GM12878 (cell line): ENCODE data around the gene COASY. TPM values are rescaled to one million over a fixed set of nuclear protein-coding genes. Genes with fewer than 3 reads are reported as not detected.

Experiments used
- ATAC-seq: fragments of 200-7000 bp; cut with Tn5 transposase; 3 replicates; pipeline ENCODE4 v1.9.1; 2020; ENCODE audit warnings: mild to moderate bottlenecking, moderate library complexity
- BruUV-seq: library from RNA; stranded (reverse); fragments of 400-500 nt; replicated peaks from 2 replicates; lab custom pipeline; 2021; lab: Mats Ljungman, UMichigan
- CTCF ChIA-PET: fragments of 300-600 bp; sonication (Branson Sonifier 250); formaldehyde crosslinking; extraction: SDS; loops from one replicate; lab custom pipeline; 2021; ENCODE audit warnings: inconsistent platforms; lab: Yijun Ruan, JAX
- POLR2A ChIA-PET: fragments of 350-600 bp; formaldehyde crosslinking; extraction: SDS; loops from one replicate; lab custom pipeline; 2021; ENCODE audit warnings: inconsistent platforms; lab: Charles Lee
- RAD21 ChIA-PET: fragments of 300-600 bp; sonication (Branson Sonifier 250); formaldehyde crosslinking; loops from one replicate; lab custom pipeline; 2023; ENCODE audit warnings: antibody characterized with exemption; ENCODE audit not compliant: unreplicated experiment; lab: Charles Lee
- SMC1A ChIA-PET: fragments of 300-600 bp; sonication (Branson Sonifier 250); formaldehyde crosslinking; loops from one replicate; lab custom pipeline; 2023; ENCODE audit not compliant: unreplicated experiment, uncharacterized antibody; lab: Charles Lee
- DNase-seq: peaks from one replicate; pipeline ENCODE4 v3.0.0-alpha.2; 2011; ENCODE audit warnings: low read depth, low spot score
- FAIRE-seq: peaks from 3 replicates; lab custom pipeline; 2011; peaks lifted over from hg19 to GRCh38; lab: Jason Lieb, UNC
- H2AFZ ChIP-seq: 2 replicates; pipeline ENCODE4 v1.6.0; 2011; ENCODE audit warnings: low read depth, low read length, control low read depth; ENCODE audit not compliant: control insufficient read depth
- H3K27ac ChIP-seq: 2 replicates; pipeline ENCODE4 v1.5.1; 2011; ENCODE audit warnings: control low read depth; ENCODE audit not compliant: control insufficient read depth, insufficient read depth
- H3K27me3 ChIP-seq, 2 experiments: replicated peaks in 1 of 2; 2 replicates each; pipeline versions ENCODE4 v1.6.0 to v1.6.1; 2011; ENCODE audit warnings: low read length in 1 of 2; ENCODE audit not compliant: control insufficient read depth in 2 of 2, insufficient read depth in 2 of 2
- H3K36me3 ChIP-seq, 2 experiments: 2 replicates each; pipeline ENCODE4 v1.5.1; 2011; ENCODE audit warnings: low read length in 1 of 2; ENCODE audit not compliant: control insufficient read depth in 2 of 2, insufficient read depth in 2 of 2
- H3K4me1 ChIP-seq: 2 replicates; pipeline ENCODE4 v1.6.1; 2011; ENCODE audit warnings: mild to moderate bottlenecking, low read length, moderate library complexity, mixed read lengths; ENCODE audit not compliant: control insufficient read depth, insufficient read depth
- H3K4me2 ChIP-seq: 2 replicates; pipeline ENCODE4 v1.6.0; 2011; ENCODE audit warnings: control low read depth; ENCODE audit not compliant: control insufficient read depth, insufficient read depth
- H3K4me3 ChIP-seq: fragments of 200-600 bp; sonication (generic); 2 replicates; pipeline ENCODE4 v1.5.1; 2016
- H3K79me2 ChIP-seq: 2 replicates; pipeline ENCODE4 v1.6.0; 2011; ENCODE audit warnings: low read length; ENCODE audit not compliant: control insufficient read depth, insufficient read depth
- H3K9ac ChIP-seq: 2 replicates; pipeline ENCODE4 v1.8.0; 2011; ENCODE audit warnings: low read length, control low read depth, mixed read lengths; ENCODE audit not compliant: control insufficient read depth, insufficient read depth
- H3K9me3 ChIP-seq: replicated peaks from 3 replicates; pipeline ENCODE4 v1.5.1; 2011; ENCODE audit warnings: mild to moderate bottlenecking, low read length; ENCODE audit not compliant: control insufficient read depth, insufficient read depth
- H4K20me1 ChIP-seq: 2 replicates; pipeline ENCODE4 v1.6.0; 2011; ENCODE audit not compliant: control insufficient read depth, insufficient read depth
- ATF3 ChIP-seq: IDR thresholded peaks from 2 replicates; pipeline ENCODE4 v1.6.1; 2011; ENCODE audit warnings: low read depth, mild to moderate bottlenecking, low read length, moderate library complexity, borderline replicate concordance; ENCODE audit errors: extremely low read depth
- CBX3 ChIP-seq: fragments of 200-600 bp; sonication (generic); IDR thresholded peaks from 2 replicates; pipeline ENCODE4 v1.6.1; 2016; ENCODE audit warnings: low read depth, borderline replicate concordance
- CHD4 ChIP-seq: fragments of 200-600 bp; sonication (generic); IDR thresholded peaks from 2 replicates; pipeline ENCODE4 v1.6.1; 2016; ENCODE audit warnings: mild to moderate bottlenecking
- FOS ChIP-seq: IDR thresholded peaks from 3 replicates; pipeline ENCODE4 v1.6.1; 2011; ENCODE audit warnings: borderline replicate concordance; ENCODE audit not compliant: insufficient read length; ENCODE audit errors: extremely low read depth
- JUND ChIP-seq: IDR thresholded peaks from 2 replicates; pipeline ENCODE4 v1.6.1; 2012; ENCODE audit warnings: low read depth, mild to moderate bottlenecking, low read length, improper control_type of control experiment, moderate library complexity
- KDM1A ChIP-seq: fragments of 200-600 bp; sonication (generic); IDR thresholded peaks from 2 replicates; pipeline ENCODE4 v1.6.1; 2016; ENCODE audit warnings: borderline replicate concordance
- MXI1 ChIP-seq: fragments of 150-350 bp; IDR thresholded peaks from 2 replicates; pipeline ENCODE4 v1.6.1; 2011; ENCODE audit warnings: low read depth, mild to moderate bottlenecking, inconsistent platforms, low read length, improper control_type of control experiment
- NBN ChIP-seq: fragments of 450-650 bp; IDR thresholded peaks from 2 replicates; pipeline ENCODE4 v1.6.1; 2016
- NFYB ChIP-seq: IDR thresholded peaks from 2 replicates; pipeline ENCODE4 v1.6.1; 2011; ENCODE audit warnings: low read depth, mild to moderate bottlenecking, low read length, improper control_type of control experiment, moderate library complexity; ENCODE audit not compliant: insufficient read depth
- NR2C2 ChIP-seq: IDR thresholded peaks from 2 replicates; pipeline ENCODE4 v1.6.1; 2011; ENCODE audit warnings: borderline replicate concordance, low read depth; ENCODE audit not compliant: control insufficient read depth, insufficient read length
- PML ChIP-seq: IDR thresholded peaks from 2 replicates; pipeline ENCODE4 v1.6.1; 2012; ENCODE audit warnings: low read length, inconsistent platforms
- RAD21 ChIP-seq: IDR thresholded peaks from 2 replicates; pipeline ENCODE4 v1.6.1; 2011; ENCODE audit warnings: mild to moderate bottlenecking, low read depth, low read length, moderate library complexity; ENCODE audit not compliant: insufficient read depth
- RAD51 ChIP-seq: fragments of 450-650 bp; IDR thresholded peaks from 2 replicates; pipeline ENCODE4 v1.6.1; 2016; ENCODE audit warnings: moderate library complexity, mild to moderate bottlenecking, inconsistent platforms
- RFX5 ChIP-seq: IDR thresholded peaks from 2 replicates; pipeline ENCODE4 v1.6.1; 2011; ENCODE audit warnings: low read depth, low read length, improper control_type of control experiment
- SMC3 ChIP-seq: IDR thresholded peaks from 2 replicates; pipeline ENCODE4 v1.6.1; 2011; ENCODE audit warnings: low read length, improper control_type of control experiment, borderline replicate concordance
- SP1 ChIP-seq: IDR thresholded peaks from one replicate; pipeline ENCODE4 v1.6.1; 2011; ENCODE audit warnings: low read depth, low read length
- SREBF1 ChIP-seq: IDR thresholded peaks from 2 replicates; pipeline ENCODE4 v1.6.1; 2012; ENCODE audit warnings: mild to moderate bottlenecking, low read length
- ZBED1 ChIP-seq: IDR thresholded peaks from 2 replicates; pipeline ENCODE4 v1.6.1; 2016; ENCODE audit warnings: borderline replicate concordance
- WGBS: methylation state at CpG from one replicate; pipeline ENCODE4 v1.1.6; 2016; ENCODE audit warnings: low lambda C conversion rate; ENCODE audit not compliant: insufficient replicate concordance, insufficient coverage; ENCODE audit errors: missing lambda C conversion rate; 5-methylcytosine and 5-hydroxymethylcytosine counted together
- in situ Hi-C: fragments of 300-500 bp; cut with MboI; formaldehyde crosslinking; loops from 9 replicates; pipeline ENCODE4 v1.14.3; 2018; ENCODE audit warnings: mixed read lengths
- intact Hi-C: fragments of 100-400 bp; cut with micrococcal nuclease; formaldehyde crosslinking; loops from one replicate; pipeline ENCODE4 v1.14.2; 2022; ENCODE audit not compliant: unreplicated experiment
- polyA plus RNA-seq, 11 experiments: library from polyadenylated mRNA; depleted of rRNA in 4 of 11; unstranded in 6 of 11; stranded (reverse) in 5 of 11; fragments of >200 nt; fragmentation: Nextera tagmentation in 4 of 11; fragmentation: Illumina TruSeq in 1 of 11; extraction: Ambion mirVana in 4 of 11; extraction: Trizol in 1 of 11; gene quantifications; 1 replicate in 1 of 11; 2 replicates in 10 of 11; pipeline versions ENCODE4 v1.2.1 to v1.2.3, GENCODE V29; 2011 to 2016; ENCODE audit warnings: inconsistent platforms in 2 of 11, missing spikeins in 2 of 11, low read depth in 1 of 11
- total RNA-seq, 4 experiments: library from RNA; depleted of rRNA in 3 of 4; stranded (reverse); fragments of >200 nt in 3 of 4; fragmentation: Illumina TruSeq in 1 of 4; extraction: Trizol in 1 of 4; gene quantifications; 2 replicates each; pipeline versions ENCODE4 v1.2.1 to v1.2.3, GENCODE V29; 2013 to 2021
- TF ChIP-seq, protein P1 (sequence below): fragments of 150-350 bp; IDR thresholded peaks from 2 replicates; pipeline ENCODE4 v1.6.1; 2014; ENCODE audit warnings: mild to moderate bottlenecking, low read depth, low read length

Gene COASY
- total and polyA plus RNA-seq, 10 of the 15 experiments (the other 5 are each of a cell fraction or from before 2014, with no cell fraction given): 18.6 to 93.9 (median 43.2) TPM

GRCh38 chr17:42522263-42522790 lies 39.6 kb upstream of the COASY start:
- intact Hi-C loops (no loop called here), in situ Hi-C loops (loop anchor here (5.0 kb wide), 1 partner anchor 90 kb away; no protein-coding TSS in a partner anchor)
- Histone ChIP-seq H3K79me2 (no peaks in the 10 kb centered on the region), H3K4me2 (no peak overlapping the region), H3K9ac (no peak overlapping the region), H2AFZ (no peak overlapping the region), H3K4me3 (no peak overlapping the region), H3K9me3 (no peaks in the 10 kb centered on the region), H3K27ac (no peak overlapping the region), H3K27me3 (no peaks in the 10 kb centered on the region), H4K20me1 (no peaks in the 10 kb centered on the region; the same call in 1 of the 2 replicates), H3K4me1 (peaks cover 2% of the 10 kb centered on the region; the same call in 1 of the 2 replicates), H3K36me3 (peaks cover 4 to 6% of the 10 kb centered on the region in 2 experiments; a peak in 3 of 4 replicates)
- ChIA-PET RAD21 (no interaction called here), CTCF (interaction anchor here (1.4 kb wide), 1 partner anchor 119 kb away, joined by 4 read pairs; no protein-coding TSS in a partner anchor), POLR2A (no interaction called here), SMC1A (no interaction called here)
- no peak for TF ChIP-seq KDM1A
- TF ChIP-seq RFX5: no peak
- no peak for TF ChIP-seq NR2C2
- TF ChIP-seq SP1: no peak
- no peak for TF ChIP-seq ATF3
- TF ChIP-seq FOS: no peak
- TF ChIP-seq JUND: no peak
- TF ChIP-seq CBX3: no peak
- TF ChIP-seq NFYB: no peak
- no peak for TF ChIP-seq PML
- TF ChIP-seq CHD4: no peak
- no peak for TF ChIP-seq SMC3
- TF ChIP-seq, protein P1, sequence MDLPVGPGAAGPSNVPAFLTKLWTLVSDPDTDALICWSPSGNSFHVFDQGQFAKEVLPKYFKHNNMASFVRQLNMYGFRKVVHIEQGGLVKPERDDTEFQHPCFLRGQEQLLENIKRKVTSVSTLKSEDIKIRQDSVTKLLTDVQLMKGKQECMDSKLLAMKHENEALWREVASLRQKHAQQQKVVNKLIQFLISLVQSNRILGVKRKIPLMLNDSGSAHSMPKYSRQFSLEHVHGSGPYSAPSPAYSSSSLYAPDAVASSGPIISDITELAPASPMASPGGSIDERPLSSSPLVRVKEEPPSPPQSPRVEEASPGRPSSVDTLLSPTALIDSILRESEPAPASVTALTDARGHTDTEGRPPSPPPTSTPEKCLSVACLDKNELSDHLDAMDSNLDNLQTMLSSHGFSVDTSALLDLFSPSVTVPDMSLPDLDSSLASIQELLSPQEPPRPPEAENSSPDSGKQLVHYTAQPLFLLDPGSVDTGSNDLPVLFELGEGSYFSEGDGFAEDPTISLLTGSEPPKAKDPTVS: no peak
- TF ChIP-seq RAD21: no peak
- no peak for TF ChIP-seq MXI1
- TF ChIP-seq SREBF1: no peak
- no peak for TF ChIP-seq NBN
- TF ChIP-seq RAD51: no peak
- TF ChIP-seq ZBED1: no peak
- no TSS peak for BruUV-seq
- DNase-seq: no peak
- no peak for FAIRE-seq
- ATAC-seq: no peak
- WGBS: 86% methylated on average over 9 of the region's 9 CpGs
